Measurements from ENCODE around the gene ZNF280D. TPM values are rescaled to one million over a fixed set of nuclear protein-coding genes. Genes with fewer than 3 reads are reported as not detected.
"Not testable (repeated sequence)": the region's sequence is repeated elsewhere in the genome, so short reads cannot be mapped to it uniquely, and the experiment has no call there.

ZNF280D gene
- total RNA-seq, 2 donors from 2014 or later: 28.3 to 38.7 TPM

GRCh38 chr15:56716334-56716733 lies 17.0 kb downstream of the ZNF280D start:
- Histone ChIP-seq H3K4me1 (peaks cover 7% of the 10 kb centered on the region), H3K4me3 (no peak overlapping the region), H3K27me3 (no peaks in the 10 kb centered on the region), H3K9me3 (no peaks in the 10 kb centered on the region), H3K27ac (no peak overlapping the region), H3K36me3 (replicated peaks in 1 of 2; ENCODE audit: insufficient read depth in 1 of 2, low read depth in 2 of 2) (no peaks in the 10 kb centered on the region)
- DNase-seq (no peak), ATAC-seq (no peak)
- TF ChIP-seq CTCF (IDR thresholded peaks at IDR 0.05) (no peak), POLR2A (IDR thresholded peaks at IDR 0.05) (no peak)
- intact Hi-C loops (cut with DNase I): no loop called here

GRCh38 chr15:56715220-56715619 lies 18.1 kb downstream of the ZNF280D start:
- H3K4me3 ChIP-seq: no peak overlapping the region
- DNase-seq: no peak
- no peaks in the 10 kb centered on the region for H3K27me3 ChIP-seq
- peaks cover 7% of the 10 kb centered on the region for H3K4me1 ChIP-seq
- no peak overlapping the region for H3K27ac ChIP-seq
- TF ChIP-seq POLR2A (IDR thresholded peaks at IDR 0.05): no peak
- TF ChIP-seq CTCF (IDR thresholded peaks at IDR 0.05): no peak
- ATAC-seq: no peak
- intact Hi-C loops (cut with DNase I): no loop called here
- no peaks in the 10 kb centered on the region for H3K36me3 ChIP-seq (replicated peaks in 1 of 2; ENCODE audit: insufficient read depth in 1 of 2, low read depth in 2 of 2)
- H3K9me3 ChIP-seq: no peaks in the 10 kb centered on the region

- ATAC-seq; intact Hi-C loops (cut with DNase I); H3K4me3 ChIP-seq; H3K9me3 ChIP-seq; DNase-seq; H3K27ac ChIP-seq; H3K36me3 ChIP-seq (replicated peaks in 1 of 2; ENCODE audit: insufficient read depth in 1 of 2, low read depth in 2 of 2); H3K27me3 ChIP-seq; H3K4me1 ChIP-seq: not testable (repeated sequence)
- 98% methylated on average over 5 of the region's 5 CpGs for WGBS, 2 donors
Observed at GRCh38 chr15:56709502-56709901, 23.8 kb downstream of the ZNF280D start.

GRCh38 chr15:56699743-56700142 lies 33.6 kb downstream of the ZNF280D start:
- intact Hi-C loops (cut with DNase I): no loop called here
- 86 to 100% methylated on average over 1 of the region's 1 CpG for WGBS, 2 donors
- Histone ChIP-seq H3K4me3 (no peak overlapping the region), H3K27me3 (no peaks in the 10 kb centered on the region), H3K4me1 (no peaks in the 10 kb centered on the region), H3K36me3 (replicated peaks in 1 of 2; ENCODE audit: insufficient read depth in 1 of 2, low read depth in 2 of 2) (peaks cover 0 to 19% of the 10 kb centered on the region in 2 donors), H3K9me3 (no peaks in the 10 kb centered on the region), H3K27ac (no peak overlapping the region)
- ATAC-seq (no peak), DNase-seq (no peak)
- TF ChIP-seq CTCF (IDR thresholded peaks at IDR 0.05) (no peak), POLR2A (IDR thresholded peaks at IDR 0.05) (no peak)

- H3K27ac ChIP-seq: no peak overlapping the region
- 99 to 100% methylated on average over 2 of the region's 2 CpGs for WGBS, 2 donors
- no peak overlapping the region for H3K4me3 ChIP-seq
- H3K27me3 ChIP-seq: no peaks in the 10 kb centered on the region
- intact Hi-C loops (cut with DNase I): no loop called here
- H3K4me1 ChIP-seq: no peaks in the 10 kb centered on the region
- ATAC-seq (no peak), DNase-seq (no peak)
- TF ChIP-seq CTCF (IDR thresholded peaks at IDR 0.05) (no peak), POLR2A (IDR thresholded peaks at IDR 0.05) (no peak)
- peaks cover 0 to 16% of the 10 kb centered on the region in 2 donors for H3K36me3 ChIP-seq (replicated peaks in 1 of 2; ENCODE audit: insufficient read depth in 1 of 2, low read depth in 2 of 2)
- no peaks in the 10 kb centered on the region for H3K9me3 ChIP-seq
Observed at GRCh38 chr15:56698270-56698669, 35.0 kb downstream of the ZNF280D start.
